MM.1S (cell line): ENCODE measurements around the gene PAPPA.

Source experiments
- DNase-seq: peaks from one replicate; pipeline ENCODE4 v3.0.0-alpha.2; 2015
- H2AFZ ChIP-seq: fragments of 300-600 bp; sonication (generic); 2 replicates; pipeline ENCODE4 v1.6.0; 2016; ENCODE audit warnings: antibody characterized with exemption, low read length
- H3F3A ChIP-seq: fragments of 300-600 bp; sonication (generic); 2 replicates; pipeline ENCODE4 v1.6.1; 2016; ENCODE audit warnings: mild to moderate bottlenecking, antibody characterized with exemption, low read length, moderate library complexity, mixed read lengths; ENCODE audit not compliant: insufficient read depth
- H3K27ac ChIP-seq: fragments of 300-600 bp; sonication (generic); 2 replicates; pipeline ENCODE4 v1.5.1; 2016; ENCODE audit warnings: mild to moderate bottlenecking, low read length
- H3K27me3 ChIP-seq: fragments of 300-600 bp; sonication (generic); replicated peaks from 2 replicates; pipeline ENCODE4 v1.6.0; 2016; ENCODE audit warnings: low read length; ENCODE audit not compliant: insufficient read depth
- H3K36me3 ChIP-seq: fragments of 300-600 bp; sonication (generic); replicated peaks from 2 replicates; pipeline ENCODE4 v1.6.1; 2016; ENCODE audit warnings: mild to moderate bottlenecking, low read length, mixed read lengths; ENCODE audit not compliant: insufficient read depth
- H3K4me1 ChIP-seq: fragments of 300-600 bp; sonication (generic); 2 replicates; pipeline ENCODE4 v1.6.1; 2016; ENCODE audit warnings: low read length, mixed read lengths
- H3K4me2 ChIP-seq: fragments of 300-600 bp; sonication (generic); 2 replicates; pipeline ENCODE4 v1.6.0; 2016; ENCODE audit warnings: low read depth, low read length
- H3K4me3 ChIP-seq: fragments of 300-600 bp; sonication (generic); 2 replicates; pipeline ENCODE4 v1.5.1; 2016; ENCODE audit warnings: low read length, mixed read lengths
- H3K79me2 ChIP-seq: fragments of 300-600 bp; sonication (generic); 2 replicates; pipeline ENCODE4 v1.6.1; 2016; ENCODE audit warnings: mixed run types, low read length, mixed read lengths
- H3K9ac ChIP-seq: fragments of 300-600 bp; sonication (generic); 2 replicates; pipeline ENCODE4 v1.6.1; 2016; ENCODE audit warnings: low read length, mixed read lengths
- H3K9me2 ChIP-seq: fragments of 300-600 bp; sonication (generic); replicated peaks from 2 replicates; pipeline ENCODE4 v1.6.1; 2016; ENCODE audit warnings: mild to moderate bottlenecking, low read length, mixed read lengths; ENCODE audit not compliant: insufficient read depth
- H3K9me3 ChIP-seq: fragments of 300-600 bp; sonication (generic); replicated peaks from 2 replicates; pipeline ENCODE4 v1.6.1; 2016; ENCODE audit warnings: mild to moderate bottlenecking, low read length, mixed read lengths; ENCODE audit not compliant: insufficient read depth
- H4K20me1 ChIP-seq: fragments of 300-600 bp; sonication (generic); 2 replicates; pipeline ENCODE4 v1.6.1; 2016; ENCODE audit warnings: mild to moderate bottlenecking, low read length, moderate library complexity, mixed read lengths; ENCODE audit not compliant: insufficient read depth
- CTCF ChIP-seq: fragments of 300-600 bp; sonication (generic); IDR thresholded peaks from 2 replicates; pipeline ENCODE4 v1.5.1; 2016; ENCODE audit warnings: antibody characterized with exemption, low read length, mixed read lengths
- EZH2 ChIP-seq: fragments of 300-600 bp; sonication (generic); optimal IDR thresholded peaks from 2 replicates; pipeline ENCODE3; 2017; ENCODE audit warnings: low read depth, mild to moderate bottlenecking, antibody characterized with exemption, low read length, mixed read lengths
- EZH2phosphoT487 ChIP-seq: fragments of 300-600 bp; sonication (generic); IDR thresholded peaks from 2 replicates; pipeline ENCODE4 v1.6.1; 2018; ENCODE audit warnings: antibody characterized with exemption, low read length

The PAPPA gene

GRCh38 chr9:116380496-116380995 is 227.0 kb downstream of the PAPPA start:
- Histone ChIP-seq H2AFZ (no peak overlapping the region), H4K20me1 (no peaks in the 10 kb centered on the region), H3K27ac (no peak overlapping the region), H3K27me3 (no peaks in the 10 kb centered on the region), H3F3A (no peaks in the 10 kb centered on the region), H3K9me3 (no peaks in the 10 kb centered on the region), H3K36me3 (no peaks in the 10 kb centered on the region), H3K4me1 (no peaks in the 10 kb centered on the region), H3K4me3 (no peak overlapping the region), H3K4me2 (no peak overlapping the region), H3K9ac (no peak overlapping the region), H3K9me2 (no peaks in the 10 kb centered on the region), H3K79me2 (no peaks in the 10 kb centered on the region)
- no peak for DNase-seq
- TF ChIP-seq EZH2phosphoT487 (no peak), EZH2 (no peak), CTCF (no peak)

- Histone ChIP-seq H3K4me2 (no peak overlapping the region), H3K9me2 (no peaks in the 10 kb centered on the region), H3K36me3 (no peaks in the 10 kb centered on the region), H3K27ac (no peak overlapping the region), H3K79me2 (no peaks in the 10 kb centered on the region), H2AFZ (no peak overlapping the region), H3K9me3 (no peaks in the 10 kb centered on the region), H3K27me3 (no peaks in the 10 kb centered on the region), H3K9ac (no peak overlapping the region), H3K4me3 (no peak overlapping the region), H4K20me1 (no peaks in the 10 kb centered on the region), H3K4me1 (no peaks in the 10 kb centered on the region), H3F3A (no peaks in the 10 kb centered on the region)
- TF ChIP-seq CTCF (no peak), EZH2 (no peak), EZH2phosphoT487 (no peak)
- no peak for DNase-seq
These were observed 227.8 kb downstream of the PAPPA start for GRCh38 chr9:116381350-116381749.

GRCh38 chr9:116382053-116382452 is 228.5 kb downstream of the PAPPA start:
- no peak overlapping the region for H3K4me2 ChIP-seq

More at GRCh38 chr9:116382053-116382452, 228.5 kb downstream of the PAPPA start:
- Histone ChIP-seq H3K27me3 (no peaks in the 10 kb centered on the region), H3K27ac (no peak overlapping the region), H4K20me1 (no peaks in the 10 kb centered on the region), H2AFZ (no peak overlapping the region), H3K9me2 (no peaks in the 10 kb centered on the region), H3K79me2 (no peaks in the 10 kb centered on the region), H3K9me3 (no peaks in the 10 kb centered on the region), H3K36me3 (no peaks in the 10 kb centered on the region), H3K4me1 (no peaks in the 10 kb centered on the region), H3K4me3 (no peak overlapping the region), H3F3A (no peaks in the 10 kb centered on the region), H3K9ac (no peak overlapping the region)
- no peak for TF ChIP-seq CTCF
- TF ChIP-seq EZH2 = no peak
- TF ChIP-seq EZH2phosphoT487 = no peak
- DNase-seq = no peak
